CD1c-positive myeloid dendritic cell (primary cell): ENCODE results near the gene RAP2C.
"Not testable (repeated sequence)": the region's sequence is repeated elsewhere in the genome, so short reads cannot be mapped to it uniquely, and the experiment has no call there.

Source experiments
- DNase-seq: peaks from one replicate; pipeline ENCODE4 v3.0.0-alpha.2; 2016; ENCODE audit errors: extremely low spot score

RAP2C gene

GRCh38 chrX:132199941-132200340 is 19.3 kb downstream of the RAP2C start:
- DNase-seq: no peak

- DNase-seq: no peak
Measured at GRCh38 chrX:132193872-132194574, 25.2 kb downstream of the RAP2C start.

- no peak for DNase-seq
Measured at GRCh38 chrX:132191938-132192337, 27.3 kb downstream of the RAP2C start.

- DNase-seq: no peak
Measured at GRCh38 chrX:132188175-132188574, 31.1 kb downstream of the RAP2C start.

- no peak for DNase-seq
Measured at GRCh38 chrX:132187451-132187850, 31.8 kb downstream of the RAP2C start.

- DNase-seq: no peak
Measured at GRCh38 chrX:132184871-132185270, 34.4 kb downstream of the RAP2C start.

GRCh38 chrX:132181364-132181763 is 37.9 kb downstream of the RAP2C start:
- DNase-seq: no peak

- no peak for DNase-seq
Measured at GRCh38 chrX:132180929-132181328, 38.3 kb downstream of the RAP2C start.

- no peak for DNase-seq
Measured at GRCh38 chrX:132173647-132174046, 45.6 kb downstream of the RAP2C start.

- no peak for DNase-seq
Measured at GRCh38 chrX:132171881-132172280, 47.4 kb downstream of the RAP2C start.

- no peak for DNase-seq
Measured at GRCh38 chrX:132171478-132171877, 47.8 kb downstream of the RAP2C start.

- no peak for DNase-seq
Measured at GRCh38 chrX:132169554-132169953, 49.7 kb downstream of the RAP2C start.

GRCh38 chrX:132165651-132166050 is 53.6 kb downstream of the RAP2C start:
- DNase-seq: no peak

GRCh38 chrX:132165005-132165404 is 54.2 kb downstream of the RAP2C start:
- no peak for DNase-seq

GRCh38 chrX:132163094-132163493 is 56.2 kb downstream of the RAP2C start:
- not testable (repeated sequence) for DNase-seq

- no peak for DNase-seq
Measured at GRCh38 chrX:132153166-132153565, 66.1 kb downstream of the RAP2C start.
